DMS 273 treated with DMSO at 0.1 percent for 48 hours (cell line): ENCODE data around the gene PIKFYVE.
A peak's percentile ranks its signal among the peaks of the same experiment; 100 is the strongest.
"Not testable (repeated sequence)": the region's sequence is repeated elsewhere in the genome, so short reads cannot be mapped to it uniquely, and the experiment has no call there.

Source experiments
- DNase-seq: peaks from one replicate; lab custom pipeline; 2025; lab: John Stamatoyannopoulos, UW

PIKFYVE gene

GRCh38 chr2:208366215-208367127 lies 100.4 kb downstream of the PIKFYVE start:
- no peak for DNase-seq

GRCh38 chr2:208369091-208369490 lies 103.0 kb downstream of the PIKFYVE start:
- no peak for DNase-seq

- no peak for DNase-seq
Observed at GRCh38 chr2:208370881-208371633, 105.0 kb downstream of the PIKFYVE start.

GRCh38 chr2:208371634-208371935 lies 105.5 kb downstream of the PIKFYVE start:
- no peak for DNase-seq

- DNase-seq, result peak; percentile 31
Observed at GRCh38 chr2:208373460-208374089, 107.5 kb downstream of the PIKFYVE start.

GRCh38 chr2:208375491-208376068 lies 109.5 kb downstream of the PIKFYVE start:
- no peak for DNase-seq

- DNase-seq, result not testable (repeated sequence)
Observed at GRCh38 chr2:208377344-208377860, 111.3 kb downstream of the PIKFYVE start.

- DNase-seq, result no peak
Observed at GRCh38 chr2:208379192-208379591, 113.1 kb downstream of the PIKFYVE start.

- DNase-seq, result no peak
Observed at GRCh38 chr2:208384637-208385036, 118.6 kb downstream of the PIKFYVE start.

- DNase-seq, result no peak
Observed at GRCh38 chr2:208386541-208386940, 120.5 kb downstream of the PIKFYVE start.

GRCh38 chr2:208389940-208390339 lies 123.9 kb downstream of the PIKFYVE start:
- DNase-seq, result no peak

GRCh38 chr2:208392300-208392699 lies 126.2 kb downstream of the PIKFYVE start:
- DNase-seq, result no peak

- not testable (repeated sequence) for DNase-seq
Observed at GRCh38 chr2:208396796-208397195, 130.7 kb downstream of the PIKFYVE start.

- no peak for DNase-seq
Observed at GRCh38 chr2:208399201-208399600, 133.1 kb downstream of the PIKFYVE start.

GRCh38 chr2:208406474-208407451 lies 140.7 kb downstream of the PIKFYVE start, which contains the start of gene PTH2R:
Gene PTH2R (plus strand): TSS chr2:208406792. CDS start chr2:208407044, 252 bp downstream.
- no peak for DNase-seq

GRCh38 chr2:208407667-208408066 lies 141.6 kb downstream of the PIKFYVE start:
- DNase-seq, result peak; percentile 4
